ENCODE data around the gene C16orf92.

The C16orf92 gene

GRCh38 chr16:30065102-30065942 lies 42.3 kb downstream of the C16orf92 start, which contains the start of gene ALDOA:
ALDOA (plus strand) TSS chr16:30065760; CDS start chr16:30066898, 1,138 bp downstream.
- ChIA-PET CTCF (interaction anchor here (0.9 to 19.2 kb wide), 11 partner anchors 8 to 120 kb away, joined by 3 to 235 read pairs (median 4); partner anchors contain the start of genes PPP4C, TBX6 and YPEL3), POLR2A (interaction anchor here (0.6 to 2.6 kb wide), 10 partner anchors 9 to 399 kb away, joined by 3 to 20 read pairs (median 4); partner anchors contain the start of genes CORO1A, PPP4C, TAOK2 and TBX6)
- peak; percentile 98 to 99 (median 99) for DNase-seq
- H3K4me3 ChIP-seq (ENCODE audit: control insufficient read depth in 1 of 7, extremely low read depth in 1 of 7, insufficient read depth in 4 of 7, low read depth in 2 of 7, low read length in 6 of 7) = peak within 1 kb of the TSS; percentile 82 to 99 (median 93)
- peak within 1 kb of the TSS; percentile 82 to 91 for H3K27ac ChIP-seq (ENCODE audit: insufficient read depth in 1 of 2, low read depth in 1 of 2, low read length in 2 of 2, poor library complexity in 1 of 2, severe bottlenecking in 2 of 2)
- no peaks in the 10 kb centered on the region for H3K27me3 ChIP-seq (replicated peaks in 2 of 5; ENCODE audit: control insufficient read depth in 4 of 5, insufficient read depth in 5 of 5, low read length in 4 of 5)
- H3K9me3 ChIP-seq (ENCODE audit: control extremely low read depth in 1 of 5, control insufficient read depth in 4 of 5, insufficient read depth in 2 of 5, low read depth in 1 of 5, low read length in 4 of 5) = no peaks in the 10 kb centered on the region
- peaks cover 7 to 39% (median 31%) of the 10 kb centered on the region in 4 experiments for H3K36me3 ChIP-seq (ENCODE audit: control insufficient read depth in 4 of 4, insufficient read depth in 4 of 4, low read length in 3 of 4)
- H3K4me1 ChIP-seq (ENCODE audit: control extremely low read depth in 1 of 4, control insufficient read depth in 4 of 4, insufficient read depth in 4 of 4, low read length in 3 of 4) = peaks cover 0 to 38% (median 35%) of the 10 kb centered on the region in 4 experiments
- under 1% methylated on average over 86 of the region's 99 CpGs for WGBS (ENCODE audit: insufficient coverage)

GRCh38 chr16:30065943-30066760 lies 43.2 kb downstream of the C16orf92 start:
- no peaks in the 10 kb centered on the region for H3K9me3 ChIP-seq (ENCODE audit: control extremely low read depth in 1 of 5, control insufficient read depth in 4 of 5, insufficient read depth in 2 of 5, low read depth in 1 of 5, low read length in 4 of 5)
- peaks cover 11 to 48% (median 38%) of the 10 kb centered on the region in 4 experiments for H3K36me3 ChIP-seq (ENCODE audit: control insufficient read depth in 4 of 4, insufficient read depth in 4 of 4, low read length in 3 of 4)
- peak overlapping the region; percentile 82 to 99 (median 93) for H3K4me3 ChIP-seq (ENCODE audit: control insufficient read depth in 1 of 7, extremely low read depth in 1 of 7, insufficient read depth in 4 of 7, low read depth in 2 of 7, low read length in 6 of 7)
- DNase-seq = peak; percentile 60 to 78 (median 74)
- ChIA-PET CTCF (interaction anchor here (0.9 to 19.2 kb wide), 14 partner anchors 9 to 119 kb away, joined by 3 to 235 read pairs (median 3); partner anchors contain the start of genes PPP4C, TBX6 and YPEL3), POLR2A (interaction anchor here (0.6 to 2.6 kb wide), 11 partner anchors 9 to 601 kb away, joined by 3 to 20 read pairs (median 4); partner anchors contain the start of genes CORO1A, PPP4C, TAOK2 and TBX6)
- WGBS (ENCODE audit: insufficient coverage) = 2% methylated on average over 31 of the region's 44 CpGs
- peak overlapping the region; percentile 82 to 91 for H3K27ac ChIP-seq (ENCODE audit: insufficient read depth in 1 of 2, low read depth in 1 of 2, low read length in 2 of 2, poor library complexity in 1 of 2, severe bottlenecking in 2 of 2)
- H3K4me1 ChIP-seq (ENCODE audit: control extremely low read depth in 1 of 4, control insufficient read depth in 4 of 4, insufficient read depth in 4 of 4, low read length in 3 of 4) = peaks cover 0 to 38% (median 35%) of the 10 kb centered on the region in 4 experiments
- H3K27me3 ChIP-seq (replicated peaks in 2 of 5; ENCODE audit: control insufficient read depth in 4 of 5, insufficient read depth in 5 of 5, low read length in 4 of 5) = no peaks in the 10 kb centered on the region

GRCh38 chr16:30066761-30067583 lies 44.0 kb downstream of the C16orf92 start:
- Histone ChIP-seq H3K27ac (ENCODE audit: insufficient read depth in 1 of 2, low read depth in 1 of 2, low read length in 2 of 2, poor library complexity in 1 of 2, severe bottlenecking in 2 of 2) (peak overlapping the region; percentile 82 to 91), H3K9me3 (ENCODE audit: control extremely low read depth in 1 of 5, control insufficient read depth in 4 of 5, insufficient read depth in 2 of 5, low read depth in 1 of 5, low read length in 4 of 5) (no peaks in the 10 kb centered on the region), H3K4me3 (ENCODE audit: control insufficient read depth in 1 of 7, extremely low read depth in 1 of 7, insufficient read depth in 4 of 7, low read depth in 2 of 7, low read length in 6 of 7) (peak overlapping the region; percentile 82 to 99 (median 93)), H3K27me3 (replicated peaks in 2 of 5; ENCODE audit: control insufficient read depth in 4 of 5, insufficient read depth in 5 of 5, low read length in 4 of 5) (no peaks in the 10 kb centered on the region), H3K4me1 (ENCODE audit: control extremely low read depth in 1 of 4, control insufficient read depth in 4 of 4, insufficient read depth in 4 of 4, low read length in 3 of 4) (peaks cover 0 to 38% (median 35%) of the 10 kb centered on the region in 4 experiments), H3K36me3 (ENCODE audit: control insufficient read depth in 4 of 4, insufficient read depth in 4 of 4, low read length in 3 of 4) (peaks cover 16 to 55% (median 44%) of the 10 kb centered on the region in 4 experiments)
- ChIA-PET POLR2A (interaction anchor here (0.6 to 2.6 kb wide), 7 partner anchors 8 to 600 kb away, joined by 3 to 20 read pairs (median 7); partner anchors contain the start of genes PPP4C and TBX6), CTCF (interaction anchor here (0.6 to 19.2 kb wide), 8 partner anchors 11 to 368 kb away, joined by 3 to 235 read pairs (median 4); partner anchors contain the start of genes TBX6 and YPEL3)
- no peak for DNase-seq
- 72% methylated on average over 17 of the region's 21 CpGs for WGBS (ENCODE audit: insufficient coverage)

- POLR2A ChIA-PET = no interaction called here
- H3K36me3 ChIP-seq (ENCODE audit: control insufficient read depth in 4 of 4, insufficient read depth in 4 of 4, low read length in 3 of 4) = peaks cover 16 to 60% (median 46%) of the 10 kb centered on the region in 4 experiments
- H3K9me3 ChIP-seq (ENCODE audit: control extremely low read depth in 1 of 5, control insufficient read depth in 4 of 5, insufficient read depth in 2 of 5, low read depth in 1 of 5, low read length in 4 of 5) = no peaks in the 10 kb centered on the region
- CTCF ChIA-PET = interaction anchor here (1.1 to 19.2 kb wide), 6 partner anchors 12 to 44 kb away, joined by 3 to 235 read pairs (median 6); partner anchors contain the start of genes TBX6 and YPEL3
- no peaks in the 10 kb centered on the region for H3K27me3 ChIP-seq (replicated peaks in 2 of 5; ENCODE audit: control insufficient read depth in 4 of 5, insufficient read depth in 5 of 5, low read length in 4 of 5)
- no peak for DNase-seq
- peak overlapping the region in 1 of 2 experiments; percentile 91 for H3K27ac ChIP-seq (ENCODE audit: insufficient read depth in 1 of 2, low read depth in 1 of 2, low read length in 2 of 2, poor library complexity in 1 of 2, severe bottlenecking in 2 of 2)
- H3K4me3 ChIP-seq (ENCODE audit: control insufficient read depth in 1 of 7, extremely low read depth in 1 of 7, insufficient read depth in 4 of 7, low read depth in 2 of 7, low read length in 6 of 7) = peak overlapping the region in 3 of 7 experiments; percentile 10 to 98 (median 93)
- 89% methylated on average over 2 of the region's 6 CpGs for WGBS (ENCODE audit: insufficient coverage)
- H3K4me1 ChIP-seq (ENCODE audit: control extremely low read depth in 1 of 4, control insufficient read depth in 4 of 4, insufficient read depth in 4 of 4, low read length in 3 of 4) = peaks cover 0 to 38% (median 35%) of the 10 kb centered on the region in 4 experiments
Measured at GRCh38 chr16:30067584-30067916, 44.6 kb downstream of the C16orf92 start.

- no peak overlapping the region for H3K4me3 ChIP-seq (ENCODE audit: control insufficient read depth in 1 of 7, extremely low read depth in 1 of 7, insufficient read depth in 4 of 7, low read depth in 2 of 7, low read length in 6 of 7)
- peak overlapping the region in 1 of 2 experiments; percentile 43 for H3K27ac ChIP-seq (ENCODE audit: insufficient read depth in 1 of 2, low read depth in 1 of 2, low read length in 2 of 2, poor library complexity in 1 of 2, severe bottlenecking in 2 of 2)
- H3K36me3 ChIP-seq (ENCODE audit: control insufficient read depth in 4 of 4, insufficient read depth in 4 of 4, low read length in 3 of 4) = peaks cover 16 to 60% (median 48%) of the 10 kb centered on the region in 4 experiments
- H3K27me3 ChIP-seq (replicated peaks in 2 of 5; ENCODE audit: control insufficient read depth in 4 of 5, insufficient read depth in 5 of 5, low read length in 4 of 5) = no peaks in the 10 kb centered on the region
- ChIA-PET CTCF (interaction anchor here (0.6 to 19.2 kb wide), 9 partner anchors 9 to 106 kb away, joined by 3 to 235 read pairs (median 5); partner anchors contain the start of genes TBX6 and YPEL3), POLR2A (no interaction called here)
- WGBS (ENCODE audit: insufficient coverage) = 95% methylated on average over 7 of the region's 9 CpGs
- DNase-seq = no peak
- peaks cover 0 to 35% (median 33%) of the 10 kb centered on the region in 4 experiments for H3K4me1 ChIP-seq (ENCODE audit: control extremely low read depth in 1 of 4, control insufficient read depth in 4 of 4, insufficient read depth in 4 of 4, low read length in 3 of 4)
- H3K9me3 ChIP-seq (ENCODE audit: control extremely low read depth in 1 of 5, control insufficient read depth in 4 of 5, insufficient read depth in 2 of 5, low read depth in 1 of 5, low read length in 4 of 5) = no peaks in the 10 kb centered on the region
Measured at GRCh38 chr16:30068333-30068732, 45.3 kb downstream of the C16orf92 start.

Measured in common myeloid progenitor, CD34-positive (primary cell).